GM19397 (cell line): Measurements from ENCODE around the gene ACACB.

ENCODE experiments used
- ATAC-seq: cut with Tn5 transposase; IDR thresholded peaks from one replicate; pipeline ENCODE4 v1.9.1; 2021; ENCODE audit warnings: mild to moderate bottlenecking, moderate library complexity; ENCODE audit not compliant: unreplicated experiment

ACACB gene

DNA sequence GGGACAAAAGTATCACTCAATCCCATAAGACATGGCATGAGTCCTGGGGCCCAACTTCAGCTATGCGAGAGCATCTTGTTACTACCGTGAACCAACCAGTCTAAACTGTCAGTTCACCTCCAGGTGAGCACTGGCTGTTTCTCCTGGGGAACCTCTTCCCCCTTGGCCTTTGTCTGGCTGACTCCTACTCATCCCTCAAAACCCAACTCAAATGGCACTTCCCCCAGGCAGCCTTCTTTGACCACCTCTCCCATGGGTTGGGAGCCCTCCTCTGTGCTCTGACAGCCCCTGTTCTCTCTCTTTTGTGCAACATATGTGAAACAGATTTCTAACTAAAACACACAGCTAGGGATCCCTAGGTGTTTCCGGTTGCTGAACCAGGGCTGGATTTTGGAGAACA lies 155.0 kb downstream of the ACACB start:
- no peak for ATAC-seq

DNA sequence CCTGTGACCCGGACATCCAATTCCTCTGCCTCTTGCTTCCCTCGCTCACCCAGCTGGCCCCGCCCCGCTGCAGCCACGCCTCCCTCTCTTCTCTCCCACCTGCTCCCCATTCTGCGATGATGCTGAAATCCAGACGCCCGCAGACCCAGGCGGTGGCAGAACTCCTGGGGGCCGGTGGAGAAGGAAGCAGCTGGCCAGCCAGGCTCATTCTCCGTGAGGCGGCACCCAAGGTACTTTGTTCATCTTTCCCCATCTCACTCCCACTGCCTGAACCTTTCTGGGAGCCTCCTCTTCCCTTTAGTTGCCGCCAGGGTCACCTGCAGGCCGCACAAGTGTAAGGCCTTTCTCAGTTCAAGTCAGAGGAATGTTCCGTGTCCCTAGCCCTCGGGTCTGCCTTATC lies 157.0 kb downstream of the ACACB start:
- ATAC-seq, result no peak

DNA sequence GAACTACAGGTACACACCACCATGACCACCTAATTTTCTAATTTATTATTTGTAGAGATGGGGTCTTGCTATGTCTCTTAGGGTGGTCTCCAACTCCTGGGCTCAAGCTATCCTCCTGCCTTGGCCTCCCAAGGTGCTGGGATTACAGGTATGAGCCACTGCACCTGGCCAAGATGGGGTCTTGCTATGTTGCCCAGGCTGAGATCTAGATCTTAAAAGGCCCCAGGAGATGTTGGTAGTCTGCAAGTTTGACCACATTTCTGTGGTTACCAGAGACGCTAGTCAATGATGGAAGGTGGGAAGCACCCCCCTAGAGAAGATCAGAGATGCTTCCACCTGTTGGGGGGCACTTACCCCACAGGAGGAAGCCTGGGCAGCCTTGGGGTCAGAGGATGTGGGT lies 158.0 kb downstream of the ACACB start:
- ATAC-seq, result no peak

DNA sequence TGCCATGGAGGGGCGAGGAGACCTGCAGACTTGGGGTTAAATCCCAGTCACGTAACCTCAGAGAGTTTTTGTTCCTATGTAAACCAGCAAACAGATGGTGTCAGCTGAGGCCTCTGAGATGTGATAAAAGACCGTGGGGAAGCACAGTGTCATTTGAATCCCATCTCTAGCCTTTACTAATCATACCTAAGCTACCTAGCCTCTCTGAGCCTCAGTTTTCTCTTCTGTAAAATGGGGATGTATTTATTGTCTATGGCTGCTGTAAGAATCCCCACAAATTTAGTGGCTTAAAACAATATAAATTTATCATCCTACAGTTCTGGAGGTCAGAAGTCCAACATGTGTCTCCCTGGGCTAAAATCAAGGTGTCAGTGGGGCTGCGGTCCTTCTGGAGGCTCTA lies 158.8 kb downstream of the ACACB start:
- ATAC-seq, result no peak

DNA sequence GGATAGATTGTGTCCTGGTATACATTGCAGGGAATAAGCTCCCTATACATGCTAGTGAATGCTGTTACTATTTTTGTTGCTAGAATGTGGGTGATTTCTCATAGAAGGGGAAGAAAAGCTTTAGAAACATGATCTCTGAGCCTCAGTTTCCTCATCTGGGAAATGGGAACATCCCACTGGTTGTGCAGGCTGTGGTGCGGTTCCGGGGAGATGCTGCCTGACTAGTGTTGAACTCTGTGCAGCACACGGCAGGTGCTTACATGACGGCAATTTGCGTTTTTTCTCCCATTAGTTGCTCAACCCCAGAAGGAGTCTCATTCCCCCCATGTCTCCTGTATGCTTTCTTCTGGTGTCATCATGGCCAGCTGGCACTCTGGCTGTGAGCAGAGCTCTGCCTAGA lies 159.8 kb downstream of the ACACB start:
- no peak for ATAC-seq

DNA sequence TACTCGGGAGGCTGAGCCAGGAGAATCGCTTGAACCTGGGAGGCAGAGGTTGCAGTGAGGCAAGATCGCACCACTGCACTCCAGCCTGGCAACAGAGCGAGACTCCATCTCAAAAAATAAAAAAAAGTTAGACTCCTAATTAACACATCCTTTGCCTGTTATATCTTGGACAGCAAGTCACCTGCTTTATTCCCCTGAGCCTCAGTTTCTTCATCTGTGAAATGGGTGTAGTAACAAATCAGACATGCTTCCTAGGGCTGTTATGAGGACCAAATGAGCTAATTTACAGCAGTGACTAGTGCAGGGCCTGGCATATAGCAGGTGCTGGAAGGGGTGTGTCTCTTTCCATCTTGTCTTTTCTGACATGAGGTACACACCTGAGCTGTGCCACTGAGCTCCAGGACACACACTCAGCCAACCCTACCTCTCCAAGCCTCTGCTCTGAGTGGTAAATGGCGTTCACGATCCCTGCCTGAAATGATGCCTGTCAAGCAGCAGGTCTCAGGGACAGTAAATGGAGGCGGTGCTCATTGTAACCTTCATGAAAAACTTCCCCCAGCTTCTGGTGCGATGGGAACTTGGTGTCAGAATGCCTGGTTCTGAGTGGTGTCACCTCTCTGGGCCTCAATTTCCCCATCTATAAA lies 161.0 kb downstream of the ACACB start:
- ATAC-seq, result no peak

DNA sequence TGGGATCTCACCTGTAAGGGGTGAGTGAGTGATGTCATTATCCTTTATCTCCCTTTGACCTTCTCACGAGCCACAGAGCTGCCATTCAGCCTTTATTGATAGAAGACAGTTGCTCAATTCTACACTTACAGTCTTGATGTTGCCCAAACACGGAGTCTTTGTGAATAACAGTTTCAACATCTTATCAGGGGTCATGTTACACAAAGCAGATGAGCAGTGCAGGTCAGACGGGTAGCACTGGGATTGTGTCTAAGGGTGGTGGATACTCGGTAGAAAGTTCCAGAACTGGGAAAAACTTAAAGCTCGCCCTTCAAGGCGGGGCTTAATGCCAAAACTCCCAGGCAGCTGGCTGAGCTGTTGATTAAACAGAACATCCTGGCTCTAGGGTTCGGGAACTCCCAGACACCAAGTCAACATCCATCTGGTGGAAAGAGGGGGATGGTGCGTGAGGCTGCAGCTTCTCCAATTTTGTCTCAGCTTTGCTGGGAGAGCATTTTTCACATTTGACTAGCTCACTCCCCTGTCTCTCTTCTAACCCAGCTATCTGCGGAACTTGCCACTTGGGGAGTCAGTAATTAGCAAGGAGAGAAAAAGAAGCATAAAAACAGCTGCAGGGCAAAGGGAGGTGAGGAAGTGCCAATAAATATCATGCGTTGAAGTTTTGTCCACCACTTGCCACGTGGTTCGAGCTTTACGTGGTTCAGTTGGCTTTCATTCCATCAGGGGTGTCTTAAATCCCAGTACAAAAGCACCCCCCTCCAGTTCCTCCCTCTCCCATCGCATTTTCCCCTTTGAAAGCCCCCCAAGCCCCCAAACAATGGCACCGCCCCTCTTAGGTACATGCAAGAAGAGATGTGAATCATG lies 161.7 kb downstream of the ACACB start:
- no peak for ATAC-seq

DNA sequence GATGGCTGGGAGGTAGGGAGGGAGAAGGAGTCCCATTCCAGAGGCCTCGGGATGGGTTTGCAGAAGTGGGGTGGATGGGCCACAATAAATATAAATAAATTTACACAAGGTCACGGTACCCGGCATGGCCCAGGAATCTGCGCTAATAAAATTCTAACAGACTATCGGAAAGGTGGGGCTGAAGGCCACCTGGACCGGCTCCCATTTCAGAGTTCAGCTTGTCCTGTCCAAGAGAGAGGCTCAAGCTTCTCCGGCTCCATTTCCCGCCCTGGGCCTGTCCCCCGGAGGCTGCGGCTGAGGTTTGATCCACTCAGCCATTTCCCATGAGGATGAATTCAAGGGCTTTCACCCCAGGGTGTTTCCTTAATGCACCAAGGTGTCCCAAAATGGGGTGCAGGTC lies 162.5 kb downstream of the ACACB start:
- no peak for ATAC-seq

DNA sequence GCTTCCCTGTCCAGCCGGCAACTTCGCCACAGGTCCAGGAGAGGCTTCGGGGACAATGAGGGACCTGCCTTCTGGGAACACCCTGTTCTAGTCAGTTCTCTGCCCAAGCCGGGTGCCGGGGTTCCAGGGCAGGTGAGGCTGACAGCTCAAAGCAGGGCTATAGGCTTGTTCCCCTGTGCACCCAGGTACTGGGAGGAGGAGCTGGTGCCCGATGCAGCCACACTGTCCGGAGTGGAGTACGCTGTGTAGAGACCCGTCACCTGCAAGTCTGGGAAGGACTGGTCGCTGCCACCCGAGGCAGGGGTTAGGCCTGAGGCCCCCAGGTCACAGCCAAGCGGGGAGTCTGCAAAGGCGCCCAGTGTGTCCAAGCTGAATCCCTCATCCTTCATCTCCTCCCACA lies 163.1 kb downstream of the ACACB start:
- no peak for ATAC-seq

DNA sequence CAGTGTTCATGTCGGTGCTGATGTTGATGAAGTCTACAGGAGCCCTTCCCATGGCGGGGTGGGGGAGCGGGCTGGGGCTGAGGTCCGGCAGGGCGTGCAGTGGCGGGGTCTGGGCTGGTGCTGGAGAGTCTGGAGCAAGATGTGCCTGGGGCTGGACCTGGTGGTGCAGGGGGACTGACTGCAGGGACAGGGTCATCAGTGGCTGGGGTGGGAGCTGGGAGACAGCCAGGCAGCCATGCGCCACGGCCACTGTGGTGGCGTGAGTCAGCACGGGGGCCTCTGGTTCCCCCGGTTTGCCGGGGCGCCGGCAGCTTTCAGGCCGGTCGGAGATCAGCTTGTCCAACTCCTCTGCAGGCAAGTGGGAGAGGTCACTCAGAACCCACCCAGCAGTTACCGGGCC lies 165.1 kb downstream of the ACACB start:
- ATAC-seq, result no peak

DNA sequence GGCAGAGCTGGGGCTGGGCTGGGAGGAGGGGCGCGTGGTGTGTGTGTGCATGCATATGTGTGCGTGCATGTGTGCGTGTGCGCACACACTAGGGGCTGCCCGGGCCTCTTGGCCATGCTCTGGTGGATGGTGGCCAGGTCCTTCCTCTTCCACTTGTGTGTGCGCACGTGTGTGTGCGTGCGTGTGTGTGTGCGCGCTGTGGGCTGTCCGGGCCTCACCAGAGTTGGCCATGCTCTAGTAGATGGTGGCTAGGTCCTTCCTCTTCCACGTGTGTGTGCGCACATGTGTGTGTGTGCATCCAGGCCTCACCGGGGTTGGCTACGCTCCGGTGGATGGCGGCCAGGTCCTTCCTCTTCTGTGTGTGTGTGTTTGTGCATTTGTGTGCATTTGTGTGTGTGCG lies 168.0 kb downstream of the ACACB start:
- no peak for ATAC-seq

DNA sequence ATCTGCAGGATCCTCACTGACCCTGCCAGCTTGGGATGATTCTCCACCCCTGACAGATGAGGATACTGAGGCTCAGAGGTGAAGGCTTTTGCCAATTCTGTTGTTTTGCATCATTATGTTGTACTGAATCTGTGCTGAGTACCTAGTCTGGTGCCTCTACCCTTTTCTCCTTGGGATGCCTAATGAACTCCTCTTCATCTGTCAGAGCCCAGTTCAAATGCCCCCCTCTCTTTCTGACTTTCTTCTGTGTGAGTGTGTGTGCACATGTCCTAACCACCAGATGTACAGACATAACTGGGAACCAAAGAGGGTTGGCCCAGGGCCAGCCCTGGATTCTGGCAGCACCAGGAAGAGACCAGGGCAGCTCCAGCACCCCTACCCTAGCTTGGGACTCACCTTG lies 169.9 kb downstream of the ACACB start:
- ATAC-seq, result no peak

DNA sequence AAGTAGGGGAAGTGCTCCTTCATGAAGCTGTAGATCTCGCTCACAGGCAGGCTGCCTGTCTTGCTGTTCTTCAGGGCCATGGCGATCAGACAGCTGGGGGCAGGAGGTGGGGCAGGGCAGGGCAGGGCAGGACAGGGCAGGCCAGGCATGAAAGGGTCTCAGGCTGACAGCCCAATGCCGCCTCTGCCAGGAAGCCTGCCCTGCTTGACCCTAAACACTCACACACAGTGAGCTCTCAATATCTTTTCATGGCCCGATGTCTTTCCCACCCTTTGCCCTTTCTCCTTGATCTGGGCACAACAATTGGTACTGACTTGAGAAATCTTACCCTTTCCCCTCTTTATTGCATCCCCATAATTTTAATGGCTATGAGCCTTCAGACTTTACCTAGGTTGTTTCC lies 170.3 kb downstream of the ACACB start:
- ATAC-seq, result no peak

DNA sequence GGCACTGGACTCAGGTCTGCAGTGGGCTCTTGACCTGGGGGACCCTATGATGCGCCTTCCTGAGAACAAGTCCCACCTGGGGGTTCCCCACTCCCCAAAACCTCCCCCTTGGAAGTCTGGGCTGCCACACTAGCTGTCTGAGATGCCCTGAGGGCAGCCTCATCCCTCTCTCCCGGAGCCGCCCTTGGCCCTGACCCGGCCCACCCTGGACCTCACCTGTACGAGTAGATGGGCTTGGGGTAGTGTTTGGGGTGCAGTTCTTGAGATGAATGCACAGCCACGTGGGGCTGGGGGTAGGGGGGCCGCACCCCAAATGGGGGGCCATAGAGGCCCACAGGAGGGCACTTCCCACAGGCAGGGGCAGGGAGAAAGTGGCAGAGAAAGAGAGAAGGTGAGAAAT lies 170.8 kb downstream of the ACACB start:
- no peak for ATAC-seq

DNA sequence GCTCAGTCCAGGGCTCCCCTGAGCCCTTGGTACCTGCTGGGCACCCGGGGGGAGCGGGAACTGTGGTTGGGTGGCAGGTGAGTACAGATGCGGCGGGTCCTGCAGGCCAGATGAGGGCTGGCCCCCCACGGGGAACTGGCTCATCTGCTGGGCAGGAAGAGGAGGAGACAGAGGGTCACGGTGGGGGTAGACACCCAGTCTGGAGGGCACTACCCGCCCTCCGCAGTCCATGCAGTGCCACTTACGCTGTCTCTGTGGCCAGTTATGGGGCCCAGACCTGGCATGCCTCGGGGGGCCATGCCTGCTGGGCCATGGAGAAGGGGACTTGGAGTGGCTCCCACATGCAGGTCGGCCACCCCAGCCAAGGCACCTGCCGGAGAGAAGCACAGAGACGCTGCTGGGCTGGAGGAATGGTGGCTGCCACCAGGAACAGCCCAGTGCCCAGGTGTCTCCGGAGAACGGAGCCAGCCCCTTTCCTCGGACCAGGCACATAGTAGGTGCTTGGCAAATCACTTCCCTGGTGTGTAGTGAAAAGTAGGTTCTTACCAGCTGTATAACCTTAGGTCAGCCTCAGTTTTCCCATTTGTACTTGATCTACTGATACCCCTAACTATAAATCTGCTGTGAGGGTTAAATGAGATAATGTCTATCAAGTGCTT lies 171.6 kb downstream of the ACACB start:
- ATAC-seq, result no peak

DNA sequence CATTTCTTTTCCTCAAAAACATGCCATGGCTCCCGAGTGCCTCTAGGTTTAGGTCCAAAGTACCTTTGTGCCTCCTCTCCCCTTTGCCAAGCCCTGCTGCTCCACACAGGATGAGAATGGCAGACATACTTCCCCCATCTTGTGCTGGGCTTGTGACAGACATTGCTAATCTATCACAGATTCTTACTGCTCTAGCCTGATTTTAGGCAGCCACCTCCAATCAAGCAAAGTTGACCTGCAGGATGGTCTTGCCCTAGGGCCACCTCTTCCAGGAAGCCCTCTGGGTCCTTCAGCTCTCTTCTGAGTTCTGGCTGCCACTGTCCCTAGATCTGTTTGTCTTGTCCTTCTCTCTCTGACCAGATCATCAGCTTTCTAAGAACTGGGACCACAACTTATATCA lies 172.2 kb downstream of the ACACB start:
- ATAC-seq, result no peak

DNA sequence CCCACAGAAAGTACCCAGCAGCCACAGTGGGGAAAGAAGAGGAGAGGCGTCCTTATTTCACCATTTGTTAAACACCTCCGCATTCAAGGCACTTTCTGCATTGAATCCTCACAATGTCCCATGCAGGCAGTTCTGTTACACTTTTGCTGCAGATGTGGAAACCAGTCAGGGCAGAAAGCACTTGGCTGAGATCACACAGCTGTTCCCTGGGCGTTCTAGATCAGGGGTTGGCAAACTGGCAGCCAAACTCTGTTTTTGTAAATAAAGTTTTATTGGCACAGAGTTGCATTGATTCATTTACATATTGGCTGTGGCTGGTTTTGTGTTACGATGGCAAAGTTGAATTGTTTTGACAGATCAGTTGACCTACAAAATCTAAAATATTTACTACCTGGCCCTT lies 172.6 kb downstream of the ACACB start:
- no peak for ATAC-seq

DNA sequence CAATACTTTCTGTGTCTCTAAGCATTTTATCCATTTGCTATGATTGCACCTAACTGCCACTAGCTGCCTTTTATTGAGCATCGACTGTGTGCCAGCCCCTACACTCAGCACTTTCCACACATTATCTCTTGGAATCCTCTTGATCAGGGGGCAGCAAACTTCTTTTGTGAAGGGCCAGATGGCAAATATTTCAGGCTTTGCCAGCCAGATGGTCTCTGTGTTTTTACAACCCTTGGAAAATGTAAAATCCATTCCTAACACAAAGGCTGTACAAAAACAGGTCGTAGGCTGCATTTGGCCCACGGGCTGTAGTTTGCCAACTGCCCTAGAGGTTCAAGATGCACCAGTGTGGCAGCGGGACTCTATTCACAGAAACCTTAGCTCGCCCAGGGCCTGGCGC lies 173.2 kb downstream of the ACACB start:
- no peak for ATAC-seq

DNA sequence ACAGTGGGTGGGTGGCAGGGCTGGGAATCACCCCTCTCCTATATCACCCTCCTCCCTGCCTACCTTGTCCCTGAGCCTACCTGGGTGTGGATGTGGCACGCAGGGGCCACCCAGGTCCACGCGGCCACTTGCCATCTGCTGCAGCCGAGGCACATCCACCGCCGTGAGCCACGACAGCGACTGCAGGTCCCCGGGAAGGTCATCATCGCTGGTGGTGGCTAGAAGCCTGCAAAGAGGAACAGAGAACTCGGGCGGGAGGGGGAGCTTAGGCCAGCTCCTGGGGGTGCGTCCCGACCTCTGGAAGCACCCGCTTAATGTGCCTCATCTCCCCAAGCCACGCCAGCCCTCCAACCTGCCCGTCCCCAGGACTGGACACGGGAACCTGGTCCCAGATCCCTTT lies 173.7 kb downstream of the ACACB start:
- ATAC-seq, result no peak

DNA sequence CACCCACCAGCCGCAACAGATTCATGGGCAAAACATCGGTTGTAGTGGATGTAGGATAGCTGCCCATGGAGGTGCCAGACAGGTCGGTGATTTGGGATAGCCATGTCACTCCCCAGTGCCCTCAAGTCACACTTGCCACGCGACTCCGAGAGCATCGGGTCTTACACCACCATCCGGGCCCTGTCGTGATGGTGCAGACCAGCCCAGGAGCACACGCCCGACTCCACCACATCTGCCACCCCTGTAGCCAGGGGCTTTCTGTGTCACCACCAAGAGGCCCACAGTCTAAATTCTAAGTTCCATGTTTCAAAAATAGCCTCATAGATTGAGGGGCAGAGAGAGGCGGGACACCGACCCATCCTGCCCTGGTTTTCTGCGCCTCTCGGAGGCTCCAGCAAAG lies 174.7 kb downstream of the ACACB start:
- no peak for ATAC-seq

DNA sequence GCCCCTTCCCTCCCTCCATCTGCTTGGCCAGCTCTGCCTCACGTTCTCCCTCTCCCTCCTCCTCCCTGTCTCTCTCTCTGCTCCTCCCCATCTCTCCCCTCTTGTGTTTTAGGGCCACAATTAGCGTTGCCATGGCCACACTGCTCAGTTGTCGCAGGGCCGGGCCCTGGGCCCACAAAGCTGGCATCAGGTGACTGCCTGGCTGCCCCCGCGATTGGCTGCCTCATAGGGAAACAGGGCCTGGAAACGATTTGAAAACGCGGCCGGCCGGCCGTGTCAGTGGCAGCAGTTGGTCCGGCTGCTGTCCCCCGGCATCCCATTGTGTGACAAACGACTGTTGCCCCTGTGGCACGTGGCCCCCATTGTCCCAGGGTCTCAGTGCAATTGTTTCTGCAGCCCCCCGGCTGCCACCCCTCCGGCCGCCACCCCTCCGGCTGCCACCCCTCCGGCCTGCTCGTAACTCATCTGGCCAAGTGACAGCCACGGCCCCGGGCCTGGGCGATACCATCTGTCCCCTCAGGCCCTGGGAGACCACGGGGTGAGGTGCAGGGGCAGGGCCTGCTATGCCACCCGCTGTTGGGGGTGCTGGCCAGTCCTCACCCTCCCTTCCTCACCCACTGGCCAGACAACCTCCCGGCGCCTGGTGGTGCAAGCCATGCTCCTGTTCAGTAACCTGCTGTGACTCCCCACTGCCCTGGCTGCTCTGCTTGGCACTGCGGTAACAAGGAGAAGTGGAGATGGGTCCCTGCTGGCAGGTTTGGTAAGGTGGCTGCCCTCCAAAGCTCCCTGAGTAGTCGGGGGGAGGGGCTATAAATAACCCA lies 175.3 kb downstream of the ACACB start:
- no peak for ATAC-seq
